SU-DHL-6 (cell line): Measurements from ENCODE around the gene YLPM1.

ENCODE experiments used
- EZH2phosphoT487 ChIP-seq: fragments of 200-600 bp; sonication (generic), shearing (Covaris generic); conservative IDR thresholded peaks from 2 replicates; pipeline ENCODE4 v1.6.1; 2018; ENCODE audit warnings: mild to moderate bottlenecking, antibody characterized with exemption, low read length, moderate library complexity, mixed read lengths
- TF ChIP-seq, protein P1 (sequence below): fragments of 200-600 bp; sonication (generic); IDR thresholded peaks from one replicate; pipeline ENCODE4 v1.5.1; 2017; ENCODE audit warnings: antibody characterized with exemption, mild to moderate bottlenecking, low read length, moderate library complexity; ENCODE audit not compliant: insufficient read depth, poor library complexity, severe bottlenecking

DNA sequence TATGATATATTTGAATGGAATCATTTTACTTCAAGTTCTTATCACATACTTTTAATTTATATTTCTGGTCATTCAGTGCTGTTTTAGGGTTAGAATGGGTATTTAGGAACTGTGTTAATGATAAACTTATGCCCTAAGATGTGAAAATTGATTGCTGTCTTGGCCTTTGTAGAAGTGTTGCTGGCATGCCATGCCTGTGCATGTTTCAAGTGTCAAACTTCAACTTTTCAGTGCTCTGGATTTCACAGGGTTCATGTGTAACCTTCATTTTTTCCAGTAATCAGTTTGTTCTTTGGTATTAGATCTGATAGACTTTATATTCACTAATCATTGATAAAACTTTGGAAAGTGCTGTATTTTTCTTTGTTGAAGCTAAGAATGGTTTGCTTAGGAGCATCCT is 36.6 kb downstream of the YLPM1 start:
- TF ChIP-seq, protein P1, sequence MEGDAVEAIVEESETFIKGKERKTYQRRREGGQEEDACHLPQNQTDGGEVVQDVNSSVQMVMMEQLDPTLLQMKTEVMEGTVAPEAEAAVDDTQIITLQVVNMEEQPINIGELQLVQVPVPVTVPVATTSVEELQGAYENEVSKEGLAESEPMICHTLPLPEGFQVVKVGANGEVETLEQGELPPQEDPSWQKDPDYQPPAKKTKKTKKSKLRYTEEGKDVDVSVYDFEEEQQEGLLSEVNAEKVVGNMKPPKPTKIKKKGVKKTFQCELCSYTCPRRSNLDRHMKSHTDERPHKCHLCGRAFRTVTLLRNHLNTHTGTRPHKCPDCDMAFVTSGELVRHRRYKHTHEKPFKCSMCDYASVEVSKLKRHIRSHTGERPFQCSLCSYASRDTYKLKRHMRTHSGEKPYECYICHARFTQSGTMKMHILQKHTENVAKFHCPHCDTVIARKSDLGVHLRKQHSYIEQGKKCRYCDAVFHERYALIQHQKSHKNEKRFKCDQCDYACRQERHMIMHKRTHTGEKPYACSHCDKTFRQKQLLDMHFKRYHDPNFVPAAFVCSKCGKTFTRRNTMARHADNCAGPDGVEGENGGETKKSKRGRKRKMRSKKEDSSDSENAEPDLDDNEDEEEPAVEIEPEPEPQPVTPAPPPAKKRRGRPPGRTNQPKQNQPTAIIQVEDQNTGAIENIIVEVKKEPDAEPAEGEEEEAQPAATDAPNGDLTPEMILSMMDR = no peak
- no peak for TF ChIP-seq EZH2phosphoT487
